Fibroblast of lung (primary cell): ENCODE data around the gene SURF1.

Experiments
- EZH2 ChIP-seq: IDR thresholded peaks from 2 replicates; pipeline ENCODE4 v1.5.1; 2012; ENCODE audit warnings: low read length, control low read depth, mild to moderate bottlenecking; ENCODE audit errors: missing control alignments
- TF ChIP-seq, protein P1 (sequence below), 2 donors: IDR thresholded peaks in 1 of 2; conservative IDR thresholded peaks in 1 of 2; 1 replicate in 1 of 2; 2 replicates in 1 of 2; pipeline ENCODE4 v1.5.1; 2011 to 2012; ENCODE audit warnings: low read length in 2 of 2, control low read depth in 1 of 2, inconsistent platforms in 1 of 2, low read depth in 1 of 2, mild to moderate bottlenecking in 1 of 2

DNA sequence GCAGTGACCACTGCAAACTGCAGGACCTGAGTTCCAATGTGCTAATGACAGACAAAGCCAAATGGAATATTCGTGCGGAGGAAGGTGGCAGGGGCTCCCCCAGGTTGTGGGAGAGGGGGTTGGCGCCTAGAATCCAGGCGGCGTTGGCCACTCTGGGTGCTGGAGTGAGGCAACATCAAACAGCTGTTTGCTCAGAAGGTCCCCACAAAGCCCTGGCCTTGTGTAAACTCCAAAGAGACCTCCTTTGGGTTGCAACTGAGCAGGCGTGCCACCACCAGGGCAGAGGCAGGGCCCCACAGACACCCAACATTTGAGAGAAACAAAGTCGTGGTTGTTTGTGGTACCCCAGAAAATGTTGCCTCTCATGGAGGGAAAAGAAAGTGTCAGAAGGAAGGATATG lies 34.4 kb upstream of the SURF1 start:
- TF ChIP-seq, protein P1, sequence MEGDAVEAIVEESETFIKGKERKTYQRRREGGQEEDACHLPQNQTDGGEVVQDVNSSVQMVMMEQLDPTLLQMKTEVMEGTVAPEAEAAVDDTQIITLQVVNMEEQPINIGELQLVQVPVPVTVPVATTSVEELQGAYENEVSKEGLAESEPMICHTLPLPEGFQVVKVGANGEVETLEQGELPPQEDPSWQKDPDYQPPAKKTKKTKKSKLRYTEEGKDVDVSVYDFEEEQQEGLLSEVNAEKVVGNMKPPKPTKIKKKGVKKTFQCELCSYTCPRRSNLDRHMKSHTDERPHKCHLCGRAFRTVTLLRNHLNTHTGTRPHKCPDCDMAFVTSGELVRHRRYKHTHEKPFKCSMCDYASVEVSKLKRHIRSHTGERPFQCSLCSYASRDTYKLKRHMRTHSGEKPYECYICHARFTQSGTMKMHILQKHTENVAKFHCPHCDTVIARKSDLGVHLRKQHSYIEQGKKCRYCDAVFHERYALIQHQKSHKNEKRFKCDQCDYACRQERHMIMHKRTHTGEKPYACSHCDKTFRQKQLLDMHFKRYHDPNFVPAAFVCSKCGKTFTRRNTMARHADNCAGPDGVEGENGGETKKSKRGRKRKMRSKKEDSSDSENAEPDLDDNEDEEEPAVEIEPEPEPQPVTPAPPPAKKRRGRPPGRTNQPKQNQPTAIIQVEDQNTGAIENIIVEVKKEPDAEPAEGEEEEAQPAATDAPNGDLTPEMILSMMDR (conservative IDR thresholded peaks at IDR 0.05 in 1 of 2, IDR thresholded peaks at IDR 0.05 in 1 of 2; ENCODE audit: low read depth in 1 of 2, low read length in 2 of 2): no peak
- TF ChIP-seq EZH2: no peak
